Measurements from ENCODE around the gene RNF183.

DNA sequence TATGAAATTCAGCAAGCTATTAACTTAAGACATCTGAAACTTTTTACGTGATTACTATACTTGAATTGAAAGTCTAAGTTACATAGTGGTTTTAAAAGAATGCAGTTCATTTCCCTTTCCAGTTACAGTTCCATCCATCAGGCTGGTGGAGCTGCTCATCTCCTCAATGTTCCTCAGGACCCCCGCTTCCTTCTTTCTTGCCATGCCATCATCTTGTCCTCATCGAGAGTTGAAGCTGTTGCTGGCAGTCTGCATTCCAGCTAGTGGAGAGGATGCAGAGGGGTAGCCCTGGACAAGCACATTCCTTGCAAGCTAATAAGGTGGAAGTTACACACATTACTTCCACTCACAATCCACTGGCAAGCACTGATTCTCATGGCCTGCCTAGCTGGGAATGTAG lies 8.8 kb upstream of the RNF183 start:
- TF ChIP-seq, protein P1, sequence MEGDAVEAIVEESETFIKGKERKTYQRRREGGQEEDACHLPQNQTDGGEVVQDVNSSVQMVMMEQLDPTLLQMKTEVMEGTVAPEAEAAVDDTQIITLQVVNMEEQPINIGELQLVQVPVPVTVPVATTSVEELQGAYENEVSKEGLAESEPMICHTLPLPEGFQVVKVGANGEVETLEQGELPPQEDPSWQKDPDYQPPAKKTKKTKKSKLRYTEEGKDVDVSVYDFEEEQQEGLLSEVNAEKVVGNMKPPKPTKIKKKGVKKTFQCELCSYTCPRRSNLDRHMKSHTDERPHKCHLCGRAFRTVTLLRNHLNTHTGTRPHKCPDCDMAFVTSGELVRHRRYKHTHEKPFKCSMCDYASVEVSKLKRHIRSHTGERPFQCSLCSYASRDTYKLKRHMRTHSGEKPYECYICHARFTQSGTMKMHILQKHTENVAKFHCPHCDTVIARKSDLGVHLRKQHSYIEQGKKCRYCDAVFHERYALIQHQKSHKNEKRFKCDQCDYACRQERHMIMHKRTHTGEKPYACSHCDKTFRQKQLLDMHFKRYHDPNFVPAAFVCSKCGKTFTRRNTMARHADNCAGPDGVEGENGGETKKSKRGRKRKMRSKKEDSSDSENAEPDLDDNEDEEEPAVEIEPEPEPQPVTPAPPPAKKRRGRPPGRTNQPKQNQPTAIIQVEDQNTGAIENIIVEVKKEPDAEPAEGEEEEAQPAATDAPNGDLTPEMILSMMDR (IDR thresholded peaks at IDR 0.05) = no peak
- no peak for TF ChIP-seq POLR2A (IDR thresholded peaks at IDR 0.05)

All from breast epithelium (tissue), 3 donors.